CD4-positive, alpha-beta T cell treated with Interferon alpha-2 for 1 hour (primary cell): ENCODE measurements around the gene STARD7.

Experiments used
- DNase-seq, 2 donors: peaks; one replicate each; pipeline ENCODE4 v3.0.0-alpha.2; 2020 to 2022

STARD7 gene

DNA sequence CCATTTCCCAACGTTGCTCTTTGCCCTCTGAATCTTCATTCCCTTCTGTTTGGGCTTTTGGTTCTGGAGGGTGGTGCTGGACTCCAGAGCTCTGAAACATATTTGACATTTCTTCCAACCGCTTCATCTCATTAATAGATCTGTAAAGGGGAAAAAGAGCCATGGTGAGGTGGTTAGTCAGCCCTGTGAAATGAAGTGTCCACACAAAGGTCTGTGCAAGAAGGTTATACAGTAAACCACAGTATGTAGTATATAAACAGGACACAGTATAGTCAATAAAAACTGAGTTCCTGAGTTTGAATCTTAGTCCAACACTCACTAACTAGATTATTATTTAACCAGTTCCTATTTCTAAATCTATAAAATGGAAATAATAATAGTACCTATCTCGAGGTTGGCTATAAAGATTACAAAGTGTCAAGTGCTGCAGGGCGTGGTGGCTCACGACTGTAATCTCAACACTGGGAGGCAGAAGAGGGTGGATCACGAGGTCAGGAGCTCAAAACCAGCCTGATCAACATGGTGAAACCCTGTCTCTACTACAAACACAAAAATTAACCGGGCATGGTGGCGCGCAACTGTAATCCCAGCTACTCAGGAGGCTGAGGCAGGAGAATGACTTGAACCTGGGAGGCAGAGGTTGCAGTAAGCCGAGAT lies 13.1 kb downstream of the STARD7 start:
- DNase-seq: no peak

- no peak for DNase-seq
Measured at GRCh38 chr2:96191937-96192670, 16.5 kb downstream of the STARD7 start.

- no peak for DNase-seq
Measured at GRCh38 chr2:96188821-96189526, 19.7 kb downstream of the STARD7 start.

DNA sequence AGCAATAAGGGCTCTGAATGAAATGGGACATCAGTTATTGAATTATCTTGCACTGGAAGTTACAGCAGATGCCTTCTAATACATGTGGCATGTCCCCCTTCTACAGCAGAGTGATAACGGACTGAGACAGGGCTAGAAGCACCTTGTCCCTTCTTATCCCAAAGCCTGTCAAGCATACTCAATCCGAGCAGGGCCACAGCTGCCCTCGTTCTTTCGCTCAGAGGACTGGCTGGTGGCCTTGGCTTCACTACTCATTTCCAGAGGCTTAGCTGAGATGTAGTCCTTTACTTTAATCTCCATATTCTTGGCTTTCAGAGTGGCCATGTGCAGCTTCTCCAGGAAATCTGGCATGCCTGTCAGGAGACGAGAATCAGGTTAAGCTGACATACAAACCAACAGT lies 22.1 kb downstream of the STARD7 start:
- DNase-seq: no peak

GRCh38 chr2:96185516-96185915 lies 23.1 kb downstream of the STARD7 start:
- no peak for DNase-seq

DNA sequence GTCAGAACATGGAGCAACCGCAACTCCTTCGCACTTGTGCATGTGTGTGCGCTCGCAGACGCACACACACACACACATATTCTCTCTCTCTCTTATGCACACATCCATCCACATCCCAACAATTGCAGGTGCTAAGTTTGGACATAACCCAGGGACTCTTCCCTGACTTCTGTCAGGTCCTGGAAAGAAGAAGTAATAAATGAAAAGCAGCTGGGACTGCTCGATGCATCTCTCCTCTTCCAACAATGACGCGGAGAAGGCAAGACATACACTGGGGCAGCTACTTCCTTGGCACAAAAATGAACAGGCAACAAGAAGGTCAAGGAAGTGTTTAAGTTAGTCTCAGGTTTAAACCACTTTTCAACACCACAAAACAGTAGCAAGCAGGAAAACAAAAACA lies 23.6 kb downstream of the STARD7 start:
- DNase-seq: no peak

GRCh38 chr2:96184188-96184587 lies 24.4 kb downstream of the STARD7 start:
- no peak for DNase-seq

DNA sequence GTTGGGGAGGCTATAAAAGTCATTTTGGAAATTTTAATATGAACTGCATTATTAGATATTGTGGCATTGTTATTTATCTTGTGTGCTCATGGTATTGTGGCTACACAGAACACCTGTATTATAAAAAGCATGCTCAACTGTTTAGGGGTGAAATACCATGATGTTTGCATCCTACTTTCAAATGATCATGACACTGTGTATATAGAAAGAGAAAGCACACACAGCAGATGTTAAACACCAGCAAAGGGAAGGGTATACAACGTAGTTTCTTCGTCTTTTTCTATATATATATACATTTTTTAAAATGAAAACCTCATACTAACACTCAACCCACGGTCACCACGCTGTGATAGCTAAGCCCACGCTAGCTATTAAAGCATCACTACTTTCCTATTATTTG lies 27.1 kb downstream of the STARD7 start:
- DNase-seq: no peak

GRCh38 chr2:96180521-96180920 lies 28.1 kb downstream of the STARD7 start:
- no peak for DNase-seq

- no peak for DNase-seq
Measured at GRCh38 chr2:96180002-96180401, 28.6 kb downstream of the STARD7 start.

DNA sequence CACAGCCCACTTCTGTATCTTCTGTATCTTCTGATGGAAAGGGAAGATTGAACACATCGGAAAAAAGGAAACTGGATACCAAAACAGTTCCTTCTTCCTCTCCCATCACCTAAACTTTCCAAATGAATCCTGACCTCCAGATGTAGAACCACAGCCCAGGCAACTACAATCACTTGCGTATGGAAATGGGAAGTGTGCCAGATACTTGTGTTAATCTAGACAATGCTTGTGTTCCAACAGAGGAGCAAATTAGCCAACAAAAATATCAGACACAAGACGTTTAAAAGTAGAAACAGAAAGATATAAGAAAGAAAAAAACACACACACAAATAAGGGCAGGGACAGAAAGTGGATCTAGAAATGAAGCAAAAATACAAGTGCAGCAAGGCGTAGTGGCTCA lies 32.0 kb downstream of the STARD7 start:
- no peak for DNase-seq

DNA sequence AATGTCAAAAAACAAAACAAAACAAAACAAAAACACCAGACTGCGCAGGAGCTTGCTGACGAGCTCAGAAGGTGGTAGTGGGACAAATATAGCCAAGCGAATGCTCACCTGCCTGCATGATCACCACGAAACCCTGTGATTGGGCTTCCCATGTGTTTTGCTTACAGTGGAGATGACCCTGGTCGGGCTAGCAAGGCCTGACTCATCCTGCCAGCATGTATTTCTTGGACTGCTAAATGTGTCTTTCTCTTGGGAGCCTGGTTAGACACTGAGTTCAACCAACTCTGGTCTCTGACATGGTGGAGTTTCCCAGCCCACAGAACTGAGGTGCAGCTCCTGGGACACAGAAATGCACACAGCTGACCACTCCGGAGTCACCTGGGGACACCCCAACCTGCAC lies 32.7 kb downstream of the STARD7 start:
- DNase-seq: no peak

GRCh38 chr2:96174251-96175144 lies 34.1 kb downstream of the STARD7 start:
- DNase-seq: peak; percentile 80 to 87

- no peak for DNase-seq
Measured at GRCh38 chr2:96171831-96172230, 36.8 kb downstream of the STARD7 start.

DNA sequence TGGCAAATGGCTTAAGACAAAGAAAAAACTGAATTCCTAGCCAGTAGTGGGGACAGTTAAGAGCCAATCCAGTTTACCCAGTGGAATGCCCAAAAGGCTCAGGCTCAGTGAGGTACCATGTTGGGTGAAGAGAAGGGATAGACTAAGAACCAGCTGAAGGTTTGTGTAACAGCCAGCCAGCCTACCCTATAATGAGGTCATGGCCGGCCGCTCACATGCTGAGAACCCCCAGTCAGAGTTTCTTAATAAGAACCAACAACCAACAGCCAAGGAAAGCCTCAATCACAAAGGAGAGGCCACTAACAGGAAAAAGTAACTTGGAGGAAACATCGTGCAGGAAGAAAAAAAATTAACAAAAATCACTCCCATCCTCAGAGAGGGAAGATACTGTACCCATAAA lies 38.0 kb downstream of the STARD7 start:
- DNase-seq: no peak

GRCh38 chr2:96169868-96170507 lies 38.6 kb downstream of the STARD7 start:
- DNase-seq: no peak

- DNase-seq: peak in 1 of 2 donors; percentile 16
Measured at GRCh38 chr2:96167407-96168013, 41.1 kb downstream of the STARD7 start.

GRCh38 chr2:96164459-96165184 lies 44.0 kb downstream of the STARD7 start:
- DNase-seq: peak; percentile 57 to 79

DNA sequence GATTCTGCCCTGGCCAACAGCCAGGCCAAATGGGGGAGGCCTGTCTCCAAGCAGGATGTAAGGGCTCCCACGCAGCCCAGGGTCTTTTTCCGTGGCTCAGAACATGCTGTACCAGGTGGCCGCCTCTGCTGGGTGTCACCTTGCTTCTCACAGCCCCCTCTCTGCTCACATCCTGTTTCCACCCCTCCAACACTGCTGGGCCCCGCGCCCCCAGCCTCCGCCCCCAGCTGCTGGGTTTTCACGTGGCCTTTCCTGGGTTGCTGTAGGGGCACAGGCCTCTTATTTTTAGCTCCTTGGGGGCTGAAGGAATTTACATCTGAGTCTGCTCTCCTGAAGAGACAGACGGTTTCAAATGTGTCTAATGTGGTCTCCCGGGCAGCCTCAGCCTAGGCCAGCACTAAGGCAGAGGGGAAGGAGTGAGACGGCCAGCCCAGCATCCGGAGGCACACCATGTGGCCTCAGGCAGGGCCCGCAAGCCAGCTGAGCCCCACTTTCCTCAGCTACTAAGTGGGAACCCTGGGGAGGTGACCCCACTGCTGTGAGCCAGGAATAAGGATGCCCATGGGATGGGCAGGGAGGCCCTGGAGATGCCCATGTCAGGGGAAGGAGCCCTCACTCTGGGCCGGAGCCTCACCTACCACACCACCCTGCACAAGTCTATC lies 44.7 kb downstream of the STARD7 start:
- DNase-seq: peak; percentile 65 to 75

DNA sequence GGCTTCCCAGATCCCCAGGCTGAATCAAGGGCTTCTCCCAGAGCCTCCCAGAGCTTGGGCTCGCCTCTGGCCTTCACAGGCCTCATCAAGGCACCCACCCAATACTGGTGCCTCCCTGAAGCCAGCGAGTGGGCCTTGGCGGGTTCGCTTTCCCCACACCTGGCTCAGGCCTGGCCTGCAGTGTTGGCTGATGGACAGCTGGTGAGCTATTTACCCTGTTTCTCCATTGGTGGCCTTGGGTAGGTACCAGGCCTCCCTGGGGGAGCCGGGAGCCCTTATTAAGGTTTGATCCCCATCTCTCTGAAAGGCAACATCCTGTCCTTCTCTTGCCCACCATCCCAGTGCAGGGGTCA lies 45.2 kb downstream of the STARD7 start:
- DNase-seq: no peak

DNA sequence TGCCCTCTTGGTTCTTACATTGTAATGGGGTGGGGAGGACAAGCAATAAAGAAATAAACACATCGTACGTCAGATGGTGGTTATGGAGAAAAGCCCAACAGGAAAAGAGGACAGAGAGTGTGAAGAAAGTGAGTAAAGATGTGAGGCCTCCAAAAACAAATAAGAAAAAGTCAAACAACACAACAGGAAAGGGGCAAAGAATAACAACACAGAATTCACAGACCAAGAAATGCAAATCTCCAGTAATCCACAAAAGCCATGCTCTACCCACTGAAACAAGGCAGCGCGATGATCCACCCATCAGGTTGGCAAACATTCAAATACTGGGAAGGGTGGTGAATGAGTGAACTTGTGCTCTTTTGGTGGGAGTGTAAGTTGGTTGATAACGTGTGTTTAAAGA lies 46.7 kb downstream of the STARD7 start:
- DNase-seq: peak in 1 of 2 donors; percentile 49
